Karpas-422 (cell line): ENCODE measurements around the gene SCRT2. TPM values are rescaled to one million over a fixed set of nuclear protein-coding genes. Genes with fewer than 3 reads are reported as not detected.

Source experiments
- DNase-seq: peaks from one replicate; pipeline ENCODE4 v3.0.0-alpha.2; 2015
- H2AFZ ChIP-seq: fragments of 200-600 bp; sonication (generic); 2 replicates; pipeline ENCODE4 v1.6.1; 2014; ENCODE audit warnings: antibody characterized with exemption, low read length, mixed read lengths
- H3K27ac ChIP-seq: fragments of 200-600 bp; sonication (generic); 2 replicates; pipeline ENCODE4 v1.5.1; 2014; ENCODE audit warnings: mild to moderate bottlenecking, low read length, moderate library complexity
- H3K27me3 ChIP-seq: fragments of 200-600 bp; sonication (generic); 2 replicates; pipeline ENCODE4 v1.6.1; 2014; ENCODE audit warnings: low read length, mixed read lengths
- H3K36me3 ChIP-seq: fragments of 200-600 bp; sonication (generic); 2 replicates; pipeline ENCODE4 v1.6.1; 2014; ENCODE audit warnings: low read length, mixed read lengths; ENCODE audit not compliant: insufficient read depth
- H3K4me1 ChIP-seq: fragments of 200-600 bp; sonication (generic); 2 replicates; pipeline ENCODE4 v1.6.1; 2014; ENCODE audit warnings: mild to moderate bottlenecking, low read length, mixed read lengths
- H3K4me2 ChIP-seq: fragments of 200-600 bp; sonication (generic); 2 replicates; pipeline ENCODE4 v1.6.1; 2014; ENCODE audit warnings: low read length, low read depth, mild to moderate bottlenecking; ENCODE audit not compliant: poor library complexity, severe bottlenecking
- H3K4me3 ChIP-seq: fragments of 200-600 bp; sonication (generic); 2 replicates; pipeline ENCODE4 v1.5.1; 2014; ENCODE audit warnings: mild to moderate bottlenecking, antibody characterized with exemption, low read length, mixed read lengths
- H3K79me2 ChIP-seq: fragments of 200-600 bp; sonication (generic); 2 replicates; pipeline ENCODE4 v1.6.1; 2014; ENCODE audit warnings: mild to moderate bottlenecking, low read length, mixed read lengths
- H3K9ac ChIP-seq: fragments of 200-600 bp; sonication (generic); 2 replicates; pipeline ENCODE4 v1.6.0; 2014; ENCODE audit warnings: low read length
- H3K9me2 ChIP-seq: fragments of 200-600 bp; sonication (generic), shearing (Covaris generic); replicated peaks from 2 replicates; pipeline ENCODE4 v1.6.0; 2014; ENCODE audit warnings: mild to moderate bottlenecking, low read length, moderate library complexity; ENCODE audit not compliant: insufficient read depth
- H3K9me3 ChIP-seq: fragments of 300-700, 200-600 bp; sonication (generic); 2 replicates; pipeline ENCODE4 v1.6.1; 2014; ENCODE audit warnings: low read length, mixed read lengths
- H4K20me1 ChIP-seq: fragments of 200-600 bp; sonication (generic); 2 replicates; pipeline ENCODE4 v1.6.1; 2014; ENCODE audit warnings: mild to moderate bottlenecking, antibody characterized with exemption, low read length, low read depth; ENCODE audit not compliant: insufficient read depth
- total RNA-seq: library from RNA; depleted of rRNA; stranded (reverse); fragments of >200 nt; shearing (Covaris generic); gene quantifications from 2 replicates; pipeline ENCODE4 v1.2.3, GENCODE V29; 2014; ENCODE audit warnings: low replicate concordance

The SCRT2 gene
- total RNA-seq, 1 experiment from 2014 or later = not detected

GRCh38 chr20:665276-665675 lies 10.3 kb downstream of the SCRT2 start:
- H3K36me3 ChIP-seq = no peaks in the 10 kb centered on the region
- no peaks in the 10 kb centered on the region for H4K20me1 ChIP-seq
- H3K9me3 ChIP-seq = no peaks in the 10 kb centered on the region
- H3K27ac ChIP-seq = no peak overlapping the region
- no peak overlapping the region for H3K4me2 ChIP-seq
- H3K4me3 ChIP-seq = no peak overlapping the region
- H3K79me2 ChIP-seq = no peaks in the 10 kb centered on the region
- DNase-seq = no peak
- H2AFZ ChIP-seq = no peak overlapping the region
- H3K27me3 ChIP-seq = no peaks in the 10 kb centered on the region
- no peaks in the 10 kb centered on the region for H3K4me1 ChIP-seq
- H3K9ac ChIP-seq = no peak overlapping the region
- no peaks in the 10 kb centered on the region for H3K9me2 ChIP-seq

GRCh38 chr20:664576-664975 lies 11.0 kb downstream of the SCRT2 start:
- no peak for DNase-seq
- H3K79me2 ChIP-seq = no peaks in the 10 kb centered on the region
- H3K4me2 ChIP-seq = no peak overlapping the region
- H2AFZ ChIP-seq = no peak overlapping the region
- no peaks in the 10 kb centered on the region for H3K4me1 ChIP-seq
- H4K20me1 ChIP-seq = no peaks in the 10 kb centered on the region
- H3K27ac ChIP-seq = no peak overlapping the region
- no peaks in the 10 kb centered on the region for H3K9me2 ChIP-seq
- no peaks in the 10 kb centered on the region for H3K36me3 ChIP-seq
- no peaks in the 10 kb centered on the region for H3K9me3 ChIP-seq
- no peak overlapping the region for H3K4me3 ChIP-seq
- no peaks in the 10 kb centered on the region for H3K27me3 ChIP-seq
- H3K9ac ChIP-seq = no peak overlapping the region

- no peak for DNase-seq
- H3K27ac ChIP-seq = no peak overlapping the region
- H4K20me1 ChIP-seq = no peaks in the 10 kb centered on the region
- no peak overlapping the region for H3K4me2 ChIP-seq
- no peaks in the 10 kb centered on the region for H3K4me1 ChIP-seq
- H3K4me3 ChIP-seq = no peak overlapping the region
- H2AFZ ChIP-seq = no peak overlapping the region
- H3K79me2 ChIP-seq = no peaks in the 10 kb centered on the region
- H3K9ac ChIP-seq = no peak overlapping the region
- H3K9me3 ChIP-seq = no peaks in the 10 kb centered on the region
- H3K9me2 ChIP-seq = no peaks in the 10 kb centered on the region
- H3K36me3 ChIP-seq = no peaks in the 10 kb centered on the region
- H3K27me3 ChIP-seq = no peaks in the 10 kb centered on the region
Observed at GRCh38 chr20:664151-664550, 11.5 kb downstream of the SCRT2 start.

- Histone ChIP-seq H3K27ac (no peak overlapping the region), H3K9ac (no peak overlapping the region), H3K4me2 (no peak overlapping the region), H3K36me3 (no peaks in the 10 kb centered on the region), H3K4me1 (no peaks in the 10 kb centered on the region), H4K20me1 (no peaks in the 10 kb centered on the region), H3K4me3 (no peak overlapping the region), H3K27me3 (no peaks in the 10 kb centered on the region), H3K9me3 (no peaks in the 10 kb centered on the region), H3K9me2 (no peaks in the 10 kb centered on the region), H2AFZ (no peak overlapping the region), H3K79me2 (no peaks in the 10 kb centered on the region)
- DNase-seq = no peak
Observed at GRCh38 chr20:663315-664090, 12.1 kb downstream of the SCRT2 start.

GRCh38 chr20:662277-663192 lies 13.1 kb downstream of the SCRT2 start:
- Histone ChIP-seq H3K36me3 (no peaks in the 10 kb centered on the region), H3K4me3 (no peak overlapping the region), H2AFZ (no peak overlapping the region), H3K27ac (no peak overlapping the region), H3K4me2 (no peak overlapping the region), H3K27me3 (no peaks in the 10 kb centered on the region), H3K79me2 (no peaks in the 10 kb centered on the region), H3K9ac (no peak overlapping the region), H4K20me1 (no peaks in the 10 kb centered on the region), H3K4me1 (no peaks in the 10 kb centered on the region), H3K9me3 (no peaks in the 10 kb centered on the region), H3K9me2 (no peaks in the 10 kb centered on the region)
- no peak for DNase-seq

- H4K20me1 ChIP-seq = no peaks in the 10 kb centered on the region
- no peaks in the 10 kb centered on the region for H3K9me3 ChIP-seq
- no peak overlapping the region for H2AFZ ChIP-seq
- no peak overlapping the region for H3K27ac ChIP-seq
- H3K4me3 ChIP-seq = no peak overlapping the region
- H3K27me3 ChIP-seq = no peaks in the 10 kb centered on the region
- no peaks in the 10 kb centered on the region for H3K36me3 ChIP-seq
- H3K4me1 ChIP-seq = no peaks in the 10 kb centered on the region
- no peak overlapping the region for H3K9ac ChIP-seq
- no peak for DNase-seq
- H3K4me2 ChIP-seq = no peak overlapping the region
- no peaks in the 10 kb centered on the region for H3K79me2 ChIP-seq
- no peaks in the 10 kb centered on the region for H3K9me2 ChIP-seq
Observed at GRCh38 chr20:661474-662270, 13.9 kb downstream of the SCRT2 start.

GRCh38 chr20:658731-659291 lies 16.8 kb downstream of the SCRT2 start:
- Histone ChIP-seq H3K27ac (no peak overlapping the region), H3K4me1 (no peaks in the 10 kb centered on the region), H2AFZ (no peak overlapping the region), H3K4me2 (no peak overlapping the region), H3K79me2 (no peaks in the 10 kb centered on the region), H3K4me3 (no peak overlapping the region), H3K9me2 (no peaks in the 10 kb centered on the region), H3K27me3 (no peaks in the 10 kb centered on the region), H4K20me1 (no peaks in the 10 kb centered on the region), H3K9me3 (no peaks in the 10 kb centered on the region), H3K9ac (no peak overlapping the region), H3K36me3 (no peaks in the 10 kb centered on the region)
- DNase-seq = no peak
